ENCODE measurements around the gene FXYD6.

Gene FXYD6

GRCh38 chr11:117792992-117793391 lies 83.5 kb downstream of the FXYD6 start:
- no peak for DNase-seq (ENCODE audit: low spot score)

- DNase-seq (ENCODE audit: low spot score) = no peak
Observed at GRCh38 chr11:117792241-117792640, 84.2 kb downstream of the FXYD6 start.

DNA sequence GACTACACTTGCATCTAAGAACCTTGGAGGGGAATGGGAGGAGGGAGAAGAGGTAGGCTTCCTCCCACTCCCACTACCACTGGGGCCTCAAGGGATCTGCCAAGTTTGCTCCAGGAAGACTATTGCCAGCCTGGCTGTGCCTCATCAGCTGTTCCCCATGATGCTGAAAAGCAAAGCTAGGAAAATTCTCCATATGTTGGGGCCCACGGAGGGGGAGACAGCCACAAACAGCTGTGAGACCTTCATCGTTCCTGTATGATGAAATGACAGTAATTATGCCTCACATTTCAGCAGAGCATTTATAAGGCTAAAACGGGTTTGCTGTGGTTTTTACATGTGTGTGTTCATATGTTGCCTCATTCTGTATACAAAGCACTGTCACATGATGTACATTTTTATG lies 86.2 kb downstream of the FXYD6 start:
- DNase-seq (ENCODE audit: low spot score) = no peak

- no peak for DNase-seq (ENCODE audit: low spot score)
Observed at GRCh38 chr11:117789241-117789640, 87.2 kb downstream of the FXYD6 start.
